OCI-LY3 (cell line): ENCODE results near the gene MROH7.
"Not testable (repeated sequence)": the region's sequence is repeated elsewhere in the genome, so short reads cannot be mapped to it uniquely, and the experiment has no call there.

Experiments
- H2AFZ ChIP-seq: fragments of 200-600, 300-600 bp; shearing (Covaris generic); 2 replicates; pipeline ENCODE4 v1.6.0; 2014; ENCODE audit warnings: antibody characterized with exemption, low read depth, low read length
- H3K27ac ChIP-seq: fragments of 200-600, 300-600 bp; sonication (generic); 2 replicates; pipeline ENCODE4 v1.5.1; 2014; ENCODE audit warnings: mild to moderate bottlenecking, low read length, moderate library complexity, mixed read lengths
- H3K27me3 ChIP-seq: fragments of 200-600, 300-600 bp; sonication (generic); 2 replicates; pipeline ENCODE4 v1.6.1; 2014; ENCODE audit warnings: low read depth, low read length, mixed read lengths
- H3K36me3 ChIP-seq: fragments of 200-600, 300-600 bp; sonication (generic); replicated peaks from 2 replicates; pipeline ENCODE3; 2014; ENCODE audit warnings: low read depth, low read length, mixed read lengths
- H3K4me1 ChIP-seq: fragments of 300-600, 200-600 bp; sonication (generic); 2 replicates; pipeline ENCODE4 v1.6.1; 2014; ENCODE audit warnings: low read length, mixed read lengths
- H3K4me2 ChIP-seq: fragments of 200-600, 300-600 bp; sonication (generic); 2 replicates; pipeline ENCODE4 v1.6.1; 2014; ENCODE audit warnings: low read length, mixed read lengths
- H3K4me3 ChIP-seq: fragments of 300-600, 200-600 bp; sonication (generic); 2 replicates; pipeline ENCODE4 v1.5.1; 2014; ENCODE audit warnings: antibody characterized with exemption, mild to moderate bottlenecking, low read length, moderate library complexity
- H3K79me2 ChIP-seq: fragments of 300-600, 200-600 bp; shearing (Covaris generic); 2 replicates; pipeline ENCODE4 v1.6.1; 2014; ENCODE audit warnings: mild to moderate bottlenecking, low read length, mixed read lengths
- H3K9ac ChIP-seq: fragments of 300-600, 200-600 bp; shearing (Covaris generic); 2 replicates; pipeline ENCODE4 v1.6.0; 2014; ENCODE audit warnings: mild to moderate bottlenecking, low read length, moderate library complexity
- H3K9me3 ChIP-seq: fragments of 200-600, 300-600 bp; shearing (Covaris generic); 2 replicates; pipeline ENCODE4 v1.6.1; 2014; ENCODE audit warnings: low read length, mixed read lengths; ENCODE audit not compliant: insufficient read depth
- H4K20me1 ChIP-seq: fragments of 200-600, 300-600 bp; sonication (generic); 2 replicates; pipeline ENCODE4 v1.6.1; 2016; ENCODE audit warnings: low read length, mixed read lengths; ENCODE audit not compliant: insufficient read depth
- CTCF ChIP-seq: fragments of 200-600, 300-600 bp; sonication (generic); IDR thresholded peaks from 2 replicates; pipeline ENCODE4 v1.5.1; 2014; ENCODE audit warnings: antibody characterized with exemption, low read length, low read depth
- EZH2phosphoT487 ChIP-seq: fragments of 200-600 bp; shearing (Covaris generic); IDR thresholded peaks from 2 replicates; pipeline ENCODE4 v1.6.1; 2018; ENCODE audit warnings: antibody characterized with exemption, mixed run types, low read depth

Gene MROH7

GRCh38 chr1:54619749-54620148 lies 21.8 kb upstream of the MROH7 start:
- H3K4me3 ChIP-seq, result no peak overlapping the region
- TF ChIP-seq CTCF (no peak), EZH2phosphoT487 (no peak)
- H3K4me2 ChIP-seq, result no peak overlapping the region
- no peaks in the 10 kb centered on the region for H3K9me3 ChIP-seq
- H3K9ac ChIP-seq, result no peak overlapping the region
- H3K27me3 ChIP-seq, result no peaks in the 10 kb centered on the region
- H3K79me2 ChIP-seq, result no peaks in the 10 kb centered on the region
- peaks cover 3% of the 10 kb centered on the region; the same call in 1 of the 2 replicates for H3K4me1 ChIP-seq
- H3K36me3 ChIP-seq, result no peaks in the 10 kb centered on the region
- H2AFZ ChIP-seq, result no peak overlapping the region
- H4K20me1 ChIP-seq, result no peaks in the 10 kb centered on the region
- no peak overlapping the region for H3K27ac ChIP-seq

- no peak within 1 kb of the TSS for H3K4me3 ChIP-seq
- H3K27ac ChIP-seq, result no peak within 1 kb of the TSS
- H3K4me1 ChIP-seq, result peaks cover 3% of the 10 kb centered on the region; the same call in 1 of the 2 replicates
- H3K36me3 ChIP-seq, result no peaks in the 10 kb centered on the region
- H3K9me3 ChIP-seq, result no peaks in the 10 kb centered on the region
- no peak within 1 kb of the TSS for H3K9ac ChIP-seq
- no peaks in the 10 kb centered on the region for H4K20me1 ChIP-seq
- H3K4me2 ChIP-seq, result 0 out of 2 replicates have a peak within 1 kb of the TSS, but pooled peaks have one; percentile 14
- no peak within 1 kb of the TSS for H2AFZ ChIP-seq
- no peaks in the 10 kb centered on the region for H3K27me3 ChIP-seq
- no peaks in the 10 kb centered on the region for H3K79me2 ChIP-seq
- TF ChIP-seq CTCF, result no peak
- TF ChIP-seq EZH2phosphoT487, result no peak
Measured at GRCh38 chr1:54623216-54624007, 18.2 kb upstream of the MROH7 start, which contains the start of gene FAM151A. TSS of gene FAM151A (minus strand) at chr1:54623525. CDS start at chr1:54623395, 130 bp downstream.

GRCh38 chr1:54624466-54625464 lies 16.8 kb upstream of the MROH7 start:
- H3K4me3 ChIP-seq, result no peak overlapping the region
- peaks cover 3% of the 10 kb centered on the region; the same call in 1 of the 2 replicates for H3K4me1 ChIP-seq
- no peaks in the 10 kb centered on the region for H4K20me1 ChIP-seq
- no peaks in the 10 kb centered on the region for H3K9me3 ChIP-seq
- no peaks in the 10 kb centered on the region for H3K27me3 ChIP-seq
- no peak overlapping the region for H3K27ac ChIP-seq
- no peak overlapping the region for H3K9ac ChIP-seq
- H2AFZ ChIP-seq, result no peak overlapping the region
- H3K36me3 ChIP-seq, result no peaks in the 10 kb centered on the region
- TF ChIP-seq EZH2phosphoT487 (no peak), CTCF (no peak)
- H3K4me2 ChIP-seq, result no peak overlapping the region
- no peaks in the 10 kb centered on the region for H3K79me2 ChIP-seq

GRCh38 chr1:54627196-54627595 lies 14.4 kb upstream of the MROH7 start:
- Histone ChIP-seq H3K4me2 (no peak overlapping the region), H2AFZ (no peak overlapping the region), H4K20me1 (no peaks in the 10 kb centered on the region), H3K27me3 (no peaks in the 10 kb centered on the region), H3K36me3 (no peaks in the 10 kb centered on the region), H3K79me2 (no peaks in the 10 kb centered on the region), H3K4me1 (peaks cover 3% of the 10 kb centered on the region; the same call in 1 of the 2 replicates), H3K4me3 (no peak overlapping the region), H3K27ac (no peak overlapping the region), H3K9ac (no peak overlapping the region), H3K9me3 (no peaks in the 10 kb centered on the region)
- TF ChIP-seq CTCF (no peak), EZH2phosphoT487 (no peak)

GRCh38 chr1:54635804-54636203 lies 5.8 kb upstream of the MROH7 start:
- H3K27ac ChIP-seq, H3K27me3 ChIP-seq, H3K4me2 ChIP-seq, H3K36me3 ChIP-seq, H3K4me3 ChIP-seq, H3K9ac ChIP-seq, H3K9me3 ChIP-seq, H4K20me1 ChIP-seq, H3K4me1 ChIP-seq, H2AFZ ChIP-seq, H3K79me2 ChIP-seq: not testable (repeated sequence)
